GM18498 (cell line): ENCODE measurements around the gene LMF1.
"Not testable (repeated sequence)": the region's sequence is repeated elsewhere in the genome, so short reads cannot be mapped to it uniquely, and the experiment has no call there.

Source experiments
- ATAC-seq: cut with Tn5 transposase; IDR thresholded peaks from one replicate; pipeline ENCODE4 v1.9.1; 2021; ENCODE audit warnings: mild to moderate bottlenecking, moderate library complexity; ENCODE audit not compliant: unreplicated experiment

The LMF1 gene

GRCh38 chr16:838741-839140 is 132.0 kb downstream of the LMF1 start:
- ATAC-seq = no peak

DNA sequence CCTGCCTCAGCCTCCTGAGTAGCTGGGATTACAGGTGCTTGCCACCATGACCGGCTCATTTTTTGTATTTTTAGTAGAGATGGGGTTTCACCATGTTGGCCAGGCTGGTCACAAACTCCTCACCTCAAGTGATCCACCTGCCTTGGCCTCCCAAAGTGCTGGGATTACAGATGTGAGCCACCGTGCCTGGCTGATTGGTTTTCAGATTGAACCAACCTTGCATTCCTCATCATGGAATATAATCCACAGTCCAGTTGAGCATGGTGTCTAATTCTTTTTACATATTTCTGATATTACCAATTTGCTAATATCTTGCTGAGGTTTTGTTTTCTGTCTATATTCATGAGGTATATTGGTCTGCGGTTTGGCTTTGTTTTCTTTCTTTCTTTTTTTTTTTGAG is 134.0 kb downstream of the LMF1 start:
- not testable (repeated sequence) for ATAC-seq

GRCh38 chr16:836221-836620 is 134.6 kb downstream of the LMF1 start:
- no peak for ATAC-seq

DNA sequence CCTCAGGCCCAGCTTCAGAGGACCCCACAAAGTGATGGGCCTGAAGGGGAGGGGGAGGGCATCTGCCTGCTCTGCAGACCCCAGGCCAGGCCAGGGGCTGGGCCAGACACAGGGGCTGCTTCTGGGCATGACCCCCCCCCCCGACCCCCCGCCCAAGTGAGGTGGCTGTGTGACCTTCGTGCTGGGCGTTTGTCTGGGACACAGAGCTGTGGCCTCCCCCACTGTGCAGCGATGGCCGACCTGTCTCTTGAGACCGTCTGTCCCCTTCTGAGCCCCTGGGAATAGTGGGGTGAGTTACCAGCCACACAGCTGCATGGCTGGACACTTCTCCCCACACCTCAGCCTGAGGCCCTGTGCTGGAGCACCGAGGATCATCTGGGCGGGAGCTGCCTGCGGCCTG is 135.4 kb downstream of the LMF1 start:
- no peak for ATAC-seq

DNA sequence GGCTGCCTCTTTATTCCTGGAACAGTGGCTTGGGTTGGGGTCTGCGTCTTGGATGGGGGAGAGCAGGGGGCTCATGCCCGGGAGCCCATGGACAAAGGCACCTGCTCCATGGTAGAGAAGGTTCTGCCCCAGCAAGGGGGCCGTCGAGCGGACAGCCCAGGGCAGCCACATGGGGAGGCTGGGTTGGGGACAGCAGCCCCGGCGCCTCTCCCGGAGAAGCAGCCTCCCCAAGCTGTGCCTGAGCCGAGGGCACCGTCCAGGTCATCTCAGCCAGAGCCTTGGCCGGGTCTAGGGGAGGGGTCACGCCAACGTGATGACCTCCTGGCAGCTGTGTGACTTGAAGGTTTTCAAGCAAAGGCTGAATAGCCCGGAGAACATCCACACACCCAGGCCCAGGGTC is 137.4 kb downstream of the LMF1 start:
- ATAC-seq = no peak

DNA sequence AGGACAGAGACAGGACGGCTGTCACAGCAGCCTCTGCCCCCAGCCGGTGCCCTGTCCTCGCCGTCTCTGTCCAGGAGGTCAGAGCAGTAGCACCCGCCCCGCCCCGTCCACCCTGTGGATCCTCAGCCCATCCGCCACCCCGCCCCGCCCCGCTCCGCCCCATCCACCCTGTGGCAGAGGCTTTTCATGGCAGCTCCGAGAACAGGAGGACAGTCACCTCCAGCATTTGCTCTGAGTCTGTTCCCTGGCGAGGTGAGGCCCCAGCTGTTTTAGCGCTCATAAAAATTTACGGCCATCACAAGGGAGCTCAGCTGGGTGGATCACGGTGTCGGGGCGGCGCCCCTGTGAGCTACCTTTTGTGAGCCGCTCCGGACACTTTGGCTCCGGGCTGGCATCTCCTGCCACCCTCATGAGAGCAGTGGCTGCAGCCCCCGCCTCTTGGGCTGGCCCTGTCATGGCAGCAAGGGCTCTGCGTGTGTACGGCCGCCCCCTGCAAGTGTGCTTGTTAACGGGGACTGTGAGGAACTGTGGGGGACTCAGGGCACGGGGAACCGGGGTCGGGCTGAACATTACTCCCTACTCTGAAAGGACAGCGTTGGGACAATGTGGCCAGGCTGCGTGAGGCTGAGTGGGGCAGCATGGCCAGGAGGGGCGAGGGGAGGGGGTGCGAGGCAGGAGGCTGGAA is 138.0 kb downstream of the LMF1 start:
- no peak for ATAC-seq

GRCh38 chr16:831571-832413 is 139.0 kb downstream of the LMF1 start:
- no peak for ATAC-seq

GRCh38 chr16:830871-831570 is 139.8 kb downstream of the LMF1 start:
- no peak for ATAC-seq

DNA sequence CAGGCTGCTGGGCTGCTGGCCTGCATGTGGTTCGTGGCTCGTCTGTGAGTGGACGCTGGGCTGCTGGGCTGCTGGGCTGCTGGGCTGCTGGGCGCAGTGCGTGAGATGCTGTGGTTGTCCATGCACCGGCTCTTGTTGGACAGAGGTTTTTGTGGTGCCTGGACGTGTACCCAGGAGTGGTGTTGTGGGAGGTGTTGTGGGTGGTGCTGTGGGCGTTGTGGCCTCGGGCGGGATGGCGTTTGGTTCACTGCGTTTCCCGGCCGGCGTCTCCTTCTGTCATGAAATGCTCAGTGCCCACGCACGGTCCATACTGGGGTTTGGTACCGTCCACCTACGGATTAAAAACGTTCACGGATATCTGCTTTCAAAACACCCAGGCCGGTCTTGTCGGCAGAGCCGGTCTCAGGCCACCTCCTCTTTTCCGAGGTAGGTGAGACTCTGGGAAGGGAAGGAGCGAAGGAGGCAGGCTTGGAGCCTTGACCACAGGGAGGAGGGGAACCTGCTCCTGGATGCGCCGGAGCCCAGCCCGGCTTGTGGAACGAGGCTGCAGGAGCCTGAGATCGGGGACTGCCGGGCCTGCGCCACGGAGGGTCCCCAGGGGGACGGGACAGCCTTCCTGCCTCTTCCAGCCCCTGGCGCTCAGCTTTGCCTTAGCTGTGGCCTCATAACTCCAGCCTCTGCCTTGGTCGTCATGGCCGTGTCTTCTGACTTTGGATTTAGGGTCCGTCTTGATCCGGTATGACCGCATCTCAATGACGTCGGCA is 140.5 kb downstream of the LMF1 start:
- ATAC-seq = no peak

- no peak for ATAC-seq
These were observed 141.9 kb downstream of the LMF1 start for GRCh38 chr16:828891-829290.

- ATAC-seq = no peak
These were observed 143.3 kb downstream of the LMF1 start for GRCh38 chr16:827513-827912.

GRCh38 chr16:825341-826061 is 145.3 kb downstream of the LMF1 start:
- ATAC-seq = no peak

GRCh38 chr16:824601-825000 is 146.2 kb downstream of the LMF1 start:
- ATAC-seq = no peak

GRCh38 chr16:824194-824593 is 146.6 kb downstream of the LMF1 start:
- ATAC-seq = no peak

- ATAC-seq = no peak
These were observed 147.9 kb downstream of the LMF1 start for GRCh38 chr16:822909-823297.

DNA sequence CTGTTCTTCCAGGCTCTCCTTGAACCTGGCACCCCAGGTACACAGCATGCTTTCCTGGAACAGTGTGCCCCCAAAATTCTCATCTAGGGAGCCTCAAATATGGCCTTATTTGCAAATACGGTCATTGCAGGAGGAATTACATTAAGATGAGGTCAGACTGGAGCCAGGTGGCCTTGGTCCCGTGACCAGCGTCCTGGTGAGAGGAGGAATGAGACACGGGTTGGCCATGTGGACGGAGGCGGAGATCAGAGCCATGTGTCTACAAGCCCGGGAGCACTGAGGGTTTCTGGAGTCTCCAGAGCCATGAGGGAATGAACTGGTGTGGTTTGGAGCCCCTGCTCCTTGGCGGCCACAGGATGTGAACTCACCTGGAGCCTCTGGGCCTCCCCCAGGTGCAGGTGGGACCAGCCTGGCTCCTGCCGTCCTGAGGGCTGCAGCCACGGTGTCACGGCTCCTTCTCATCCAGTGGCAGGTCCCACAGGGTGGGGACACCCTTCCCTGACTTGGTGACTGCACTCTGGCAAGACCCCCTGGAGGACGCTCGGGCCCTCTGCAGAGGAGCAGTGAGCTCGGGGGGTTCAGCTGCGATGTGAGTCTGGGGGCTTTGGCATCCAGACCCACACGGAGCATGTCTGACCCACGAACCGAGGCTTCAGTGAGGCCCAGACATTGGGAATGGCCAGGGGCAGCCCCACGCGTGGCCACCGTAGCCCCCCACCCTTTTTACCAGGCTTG is 148.4 kb downstream of the LMF1 start:
- no peak for ATAC-seq

DNA sequence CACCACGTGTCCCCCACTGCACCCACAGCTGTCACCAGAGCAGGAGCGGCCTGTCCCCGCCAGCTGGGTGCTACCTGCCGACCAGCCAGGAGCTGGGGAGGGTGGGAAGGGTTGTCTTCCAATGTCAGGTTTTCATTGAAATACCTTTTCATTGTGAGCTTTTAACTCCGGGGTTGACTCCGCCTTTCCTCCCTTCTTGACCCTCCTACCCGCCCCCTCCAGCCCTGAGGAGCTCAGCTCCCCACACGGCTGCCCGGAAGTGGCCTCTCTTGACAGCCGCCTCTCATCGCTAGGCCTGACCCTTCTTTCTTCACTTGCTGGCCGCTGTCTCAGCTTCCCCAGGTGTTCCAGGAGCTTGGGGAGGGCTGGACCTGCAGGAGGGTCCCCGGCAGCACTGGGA is 149.0 kb downstream of the LMF1 start:
- no peak for ATAC-seq

DNA sequence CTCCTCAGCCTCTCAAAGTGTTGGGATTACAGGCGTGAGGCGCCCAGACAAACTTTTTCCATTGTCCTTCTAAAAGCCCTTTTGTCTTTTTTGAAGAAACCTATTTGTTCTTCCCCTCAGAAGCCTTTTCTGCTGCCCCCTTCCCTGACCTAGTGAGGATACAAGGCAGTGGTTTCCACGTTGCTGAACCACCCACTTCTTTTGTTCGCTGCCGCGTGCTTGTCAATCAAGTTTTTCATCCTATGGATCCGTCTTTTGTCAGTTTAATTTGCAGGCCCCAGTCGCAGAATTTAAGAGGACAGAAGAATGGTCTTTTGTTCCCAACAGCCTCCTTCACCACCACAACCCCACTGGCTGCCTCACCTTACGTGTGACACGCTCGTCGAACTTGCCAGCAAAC is 150.0 kb downstream of the LMF1 start:
- ATAC-seq = no peak

GRCh38 chr16:820044-820408 is 150.8 kb downstream of the LMF1 start:
- ATAC-seq = not testable (repeated sequence)
